Spleen (tissue), 7 donors: ENCODE measurements around the gene PTPN7.

ENCODE experiments used
- POLR2A ChIP-seq, 3 donors: fragments of 450-650 bp; IDR thresholded peaks; one replicate each; pipeline ENCODE4 v1.5.1; 2017; ENCODE audit warnings: antibody characterized with exemption in 3 of 3, mild to moderate bottlenecking in 1 of 3
- TF ChIP-seq, protein P1 (sequence below), 11 experiments: fragments of 200-600 bp in 7 of 11; fragments of 450-650 bp in 4 of 11; sonication (generic) in 4 of 11; IDR thresholded peaks in 8 of 11; conservative IDR thresholded peaks in 3 of 11; 1 replicate in 7 of 11; 2 replicates in 4 of 11; pipeline versions ENCODE4 v1.4.0 to v1.8.0; 2016 to 2021; ENCODE audit warnings: antibody characterized with exemption in 11 of 11, inconsistent platforms in 4 of 11, mild to moderate bottlenecking in 1 of 11
- donor health status: DM: no; HTN: no; CAD: no; lungs with moderate emphysema.
- donor health status: DM: no; HTN: no; CAD: no.
- donor health status: DM: no; HTN: no; CAD: no.

DNA sequence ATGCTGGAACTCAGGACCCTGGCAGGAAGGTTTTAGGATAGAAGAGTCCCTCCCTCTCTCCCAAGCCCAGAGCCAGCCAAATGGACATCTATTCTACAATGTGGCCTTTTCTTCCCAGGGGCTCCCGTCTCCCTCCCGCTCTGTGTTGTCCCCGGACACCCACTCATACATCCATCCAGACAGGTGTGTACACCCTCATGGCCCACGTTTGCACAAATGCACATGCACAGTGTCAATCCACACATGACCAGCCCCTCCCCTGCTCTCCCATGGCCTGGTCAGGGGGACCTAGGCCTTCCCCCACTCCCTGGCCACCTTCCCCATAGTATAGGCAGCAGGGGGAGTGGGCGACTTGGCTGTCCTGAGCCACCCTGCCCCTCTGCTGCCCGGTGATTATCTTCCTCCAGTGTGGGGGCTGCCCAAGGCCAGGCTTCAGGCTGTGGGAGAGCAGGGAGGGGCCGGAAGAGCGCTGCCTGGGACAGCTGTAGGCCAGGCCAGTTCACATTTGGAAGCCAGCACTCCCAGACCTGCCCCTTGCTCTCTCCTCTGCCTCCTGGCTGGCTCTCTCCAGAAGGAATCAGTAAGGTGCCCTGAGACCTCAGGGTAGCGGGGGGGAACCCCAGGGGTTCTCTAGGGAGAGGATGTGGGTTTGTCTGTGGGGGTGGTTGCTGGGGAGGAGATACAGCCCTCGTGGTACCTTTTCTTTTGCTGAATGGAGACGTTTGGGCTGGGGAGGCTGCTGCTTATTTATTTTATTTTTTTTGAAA lies 4.1 kb upstream of the PTPN7 start:
- TF ChIP-seq, protein P1, sequence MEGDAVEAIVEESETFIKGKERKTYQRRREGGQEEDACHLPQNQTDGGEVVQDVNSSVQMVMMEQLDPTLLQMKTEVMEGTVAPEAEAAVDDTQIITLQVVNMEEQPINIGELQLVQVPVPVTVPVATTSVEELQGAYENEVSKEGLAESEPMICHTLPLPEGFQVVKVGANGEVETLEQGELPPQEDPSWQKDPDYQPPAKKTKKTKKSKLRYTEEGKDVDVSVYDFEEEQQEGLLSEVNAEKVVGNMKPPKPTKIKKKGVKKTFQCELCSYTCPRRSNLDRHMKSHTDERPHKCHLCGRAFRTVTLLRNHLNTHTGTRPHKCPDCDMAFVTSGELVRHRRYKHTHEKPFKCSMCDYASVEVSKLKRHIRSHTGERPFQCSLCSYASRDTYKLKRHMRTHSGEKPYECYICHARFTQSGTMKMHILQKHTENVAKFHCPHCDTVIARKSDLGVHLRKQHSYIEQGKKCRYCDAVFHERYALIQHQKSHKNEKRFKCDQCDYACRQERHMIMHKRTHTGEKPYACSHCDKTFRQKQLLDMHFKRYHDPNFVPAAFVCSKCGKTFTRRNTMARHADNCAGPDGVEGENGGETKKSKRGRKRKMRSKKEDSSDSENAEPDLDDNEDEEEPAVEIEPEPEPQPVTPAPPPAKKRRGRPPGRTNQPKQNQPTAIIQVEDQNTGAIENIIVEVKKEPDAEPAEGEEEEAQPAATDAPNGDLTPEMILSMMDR (IDR thresholded peaks at IDR 0.05 in 8 of 11, conservative IDR thresholded peaks at IDR 0.05 in 3 of 11) = no peak
- no peak for TF ChIP-seq POLR2A (IDR thresholded peaks at IDR 0.05)
